HepG2 (cell line): Measurements from ENCODE around the gene ZMYND10. TPM values are rescaled to one million over a fixed set of nuclear protein-coding genes. Genes with fewer than 3 reads are reported as not detected.
A peak's percentile ranks its signal among the peaks of the same experiment; 100 is the strongest.

Experiments
- HMGA1 ChIP-seq: sonication (generic); formaldehyde crosslinking; conservative IDR thresholded peaks from 2 replicates; pipeline ENCODE4 v1.4.0; 2020; ENCODE audit warnings: missing genetic modification reagents
- NFIB ChIP-seq: sonication (generic); formaldehyde crosslinking; IDR thresholded peaks from 2 replicates; pipeline ENCODE4 v1.9.0; 2021; ENCODE audit warnings: missing genetic modification reagents, mild to moderate bottlenecking, borderline replicate concordance
- NFKBIZ ChIP-seq: IDR thresholded peaks from 2 replicates; pipeline ENCODE4 v1.6.1; 2018; ENCODE audit warnings: missing genetic modification reagents, missing compliant biosample characterization
- SOX5 ChIP-seq: IDR thresholded peaks from 2 replicates; pipeline ENCODE4 v1.6.1; 2016; ENCODE audit warnings: borderline replicate concordance
- ZNF260 ChIP-seq: sonication (generic); formaldehyde crosslinking; IDR thresholded peaks from 2 replicates; pipeline ENCODE4 v1.4.0; 2020; ENCODE audit warnings: missing genetic modification reagents, low read depth, mild to moderate bottlenecking, borderline replicate concordance
- ZNF432 ChIP-seq: sonication (generic); formaldehyde crosslinking; IDR thresholded peaks from 2 replicates; pipeline ENCODE4 v1.5.0; 2020; ENCODE audit warnings: missing genetic modification reagents, mild to moderate bottlenecking, borderline replicate concordance
- ZNF615 ChIP-seq: sonication (generic); formaldehyde crosslinking; IDR thresholded peaks from 2 replicates; pipeline ENCODE4 v1.5.0; 2020; ENCODE audit warnings: mild to moderate bottlenecking, missing genetic modification reagents, borderline replicate concordance
- ZNF788 ChIP-seq: sonication (generic); formaldehyde crosslinking; IDR thresholded peaks from 2 replicates; pipeline ENCODE4 v1.5.0; 2020; ENCODE audit warnings: mild to moderate bottlenecking, missing genetic modification reagents, borderline replicate concordance
- ZSCAN9 ChIP-seq: IDR thresholded peaks from 2 replicates; pipeline ENCODE4 v1.6.1; 2016; ENCODE audit warnings: borderline replicate concordance
- polyA plus RNA-seq, 8 experiments: library from polyadenylated mRNA; depleted of rRNA in 3 of 8; stranded (reverse) in 7 of 8; unstranded in 1 of 8; fragments of >200 nt; fragmentation: Illumina TruSeq in 4 of 8; extraction: Trizol in 4 of 8; gene quantifications; 2 replicates each; pipeline versions ENCODE4 v1.2.1 to v1.2.3, GENCODE V29; 2011 to 2016; ENCODE audit warnings: low read depth in 4 of 8, missing spikeins in 1 of 8, mixed read lengths in 1 of 8; ENCODE audit not compliant: insufficient read depth in 1 of 8
- total RNA-seq, 5 experiments: library from RNA; depleted of rRNA; stranded (reverse); fragments of >200 nt; fragmentation: Illumina TruSeq; extraction: Trizol; gene quantifications; 2 replicates each; pipeline ENCODE4 v1.2.3, GENCODE V29; 2016; ENCODE audit warnings: low read depth in 1 of 5
- TF ChIP-seq, protein P1 (sequence below): sonication (generic); formaldehyde crosslinking; conservative IDR thresholded peaks from 2 replicates; pipeline ENCODE4 v1.8.0; 2022; ENCODE audit warnings: missing genetic modification reagents
- TF ChIP-seq, protein P2 (sequence below): fragments of 450-650 bp; IDR thresholded peaks from 2 replicates; pipeline ENCODE4 v1.6.1; 2017; ENCODE audit warnings: mild to moderate bottlenecking
- TF ChIP-seq, protein P3 (sequence below): sonication (generic); formaldehyde crosslinking; IDR thresholded peaks from 2 replicates; pipeline ENCODE4 v1.4.0; 2020; ENCODE audit warnings: missing genetic modification reagents
- TF ChIP-seq, protein P4 (sequence below): sonication (generic); formaldehyde crosslinking; IDR thresholded peaks from 2 replicates; pipeline ENCODE4 v1.5.0; 2020; ENCODE audit warnings: mild to moderate bottlenecking, missing genetic modification reagents, borderline replicate concordance

ZMYND10 gene
- total and polyA plus RNA-seq, 2 of the 13 experiments (the other 11 are each of a cell fraction or from before 2014, with no cell fraction given), result 0.60 to 0.74 TPM

DNA sequence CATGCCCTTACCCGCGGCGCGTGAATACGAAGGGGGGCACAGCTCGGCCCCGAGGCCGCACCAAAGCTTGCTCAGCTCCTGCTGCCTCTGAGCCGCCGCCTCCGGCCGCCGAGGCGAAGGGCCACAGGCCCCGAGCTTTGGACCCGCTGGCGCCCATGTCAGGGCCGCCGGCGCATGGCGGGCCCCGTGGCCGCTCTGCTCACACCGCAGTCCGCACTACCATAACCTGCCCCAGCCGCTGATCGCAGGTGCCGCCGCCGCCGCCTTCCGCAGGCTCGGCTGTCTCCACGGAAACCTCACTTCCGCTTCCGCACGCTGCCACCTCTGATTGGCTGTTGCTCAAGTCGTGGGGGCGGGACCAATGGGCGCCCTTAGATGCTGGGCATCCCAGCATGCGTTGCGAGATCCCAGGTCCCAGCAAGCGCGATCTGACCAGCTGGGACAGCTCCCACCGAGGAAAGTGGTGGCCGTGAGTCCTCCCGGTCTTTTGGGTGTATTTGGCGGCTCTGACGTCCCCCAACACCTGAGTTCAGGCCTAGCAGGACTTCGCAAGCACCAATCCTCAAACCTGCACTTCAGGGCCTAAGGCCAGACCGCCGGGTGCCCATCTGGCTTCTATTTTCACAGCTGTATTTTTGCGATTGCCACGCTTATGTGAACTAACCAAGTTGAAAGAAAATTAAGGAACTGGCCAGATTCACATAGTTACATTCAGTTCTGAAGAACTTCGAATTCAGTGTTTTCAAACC is 17.4 kb downstream of the ZMYND10 start, which contains the start of gene TUSC2 (continued):
- peak; percentile 50; the same call in 1 of the 2 replicates for TF ChIP-seq ZNF788 (CRISPR knock-in tag)
- TF ChIP-seq HMGA1 (CRISPR knock-in tag), result no peak
- TF ChIP-seq NFKBIZ (CRISPR knock-in tag), result 0 out of 2 replicates have a peak, but pooled peaks have one; percentile 31
- no peak for TF ChIP-seq SOX5
- TF ChIP-seq, protein P1, sequence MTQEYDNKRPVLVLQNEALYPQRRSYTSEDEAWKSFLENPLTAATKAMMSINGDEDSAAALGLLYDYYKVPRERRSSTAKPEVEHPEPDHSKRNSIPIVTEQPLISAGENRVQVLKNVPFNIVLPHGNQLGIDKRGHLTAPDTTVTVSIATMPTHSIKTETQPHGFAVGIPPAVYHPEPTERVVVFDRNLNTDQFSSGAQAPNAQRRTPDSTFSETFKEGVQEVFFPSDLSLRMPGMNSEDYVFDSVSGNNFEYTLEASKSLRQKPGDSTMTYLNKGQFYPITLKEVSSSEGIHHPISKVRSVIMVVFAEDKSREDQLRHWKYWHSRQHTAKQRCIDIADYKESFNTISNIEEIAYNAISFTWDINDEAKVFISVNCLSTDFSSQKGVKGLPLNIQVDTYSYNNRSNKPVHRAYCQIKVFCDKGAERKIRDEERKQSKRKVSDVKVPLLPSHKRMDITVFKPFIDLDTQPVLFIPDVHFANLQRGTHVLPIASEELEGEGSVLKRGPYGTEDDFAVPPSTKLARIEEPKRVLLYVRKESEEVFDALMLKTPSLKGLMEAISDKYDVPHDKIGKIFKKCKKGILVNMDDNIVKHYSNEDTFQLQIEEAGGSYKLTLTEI (CRISPR knock-in tag), result no peak
- no peak for TF ChIP-seq ZSCAN9 (CRISPR knock-in tag)
- TF ChIP-seq ZNF432 (CRISPR knock-in tag), result no peak
- TF ChIP-seq, protein P2, sequence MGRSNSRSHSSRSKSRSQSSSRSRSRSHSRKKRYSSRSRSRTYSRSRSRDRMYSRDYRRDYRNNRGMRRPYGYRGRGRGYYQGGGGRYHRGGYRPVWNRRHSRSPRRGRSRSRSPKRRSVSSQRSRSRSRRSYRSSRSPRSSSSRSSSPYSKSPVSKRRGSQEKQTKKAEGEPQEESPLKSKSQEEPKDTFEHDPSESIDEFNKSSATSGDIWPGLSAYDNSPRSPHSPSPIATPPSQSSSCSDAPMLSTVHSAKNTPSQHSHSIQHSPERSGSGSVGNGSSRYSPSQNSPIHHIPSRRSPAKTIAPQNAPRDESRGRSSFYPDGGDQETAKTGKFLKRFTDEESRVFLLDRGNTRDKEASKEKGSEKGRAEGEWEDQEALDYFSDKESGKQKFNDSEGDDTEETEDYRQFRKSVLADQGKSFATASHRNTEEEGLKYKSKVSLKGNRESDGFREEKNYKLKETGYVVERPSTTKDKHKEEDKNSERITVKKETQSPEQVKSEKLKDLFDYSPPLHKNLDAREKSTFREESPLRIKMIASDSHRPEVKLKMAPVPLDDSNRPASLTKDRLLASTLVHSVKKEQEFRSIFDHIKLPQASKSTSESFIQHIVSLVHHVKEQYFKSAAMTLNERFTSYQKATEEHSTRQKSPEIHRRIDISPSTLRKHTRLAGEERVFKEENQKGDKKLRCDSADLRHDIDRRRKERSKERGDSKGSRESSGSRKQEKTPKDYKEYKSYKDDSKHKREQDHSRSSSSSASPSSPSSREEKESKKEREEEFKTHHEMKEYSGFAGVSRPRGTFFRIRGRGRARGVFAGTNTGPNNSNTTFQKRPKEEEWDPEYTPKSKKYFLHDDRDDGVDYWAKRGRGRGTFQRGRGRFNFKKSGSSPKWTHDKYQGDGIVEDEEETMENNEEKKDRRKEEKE, result no peak
- TF ChIP-seq, protein P3, sequence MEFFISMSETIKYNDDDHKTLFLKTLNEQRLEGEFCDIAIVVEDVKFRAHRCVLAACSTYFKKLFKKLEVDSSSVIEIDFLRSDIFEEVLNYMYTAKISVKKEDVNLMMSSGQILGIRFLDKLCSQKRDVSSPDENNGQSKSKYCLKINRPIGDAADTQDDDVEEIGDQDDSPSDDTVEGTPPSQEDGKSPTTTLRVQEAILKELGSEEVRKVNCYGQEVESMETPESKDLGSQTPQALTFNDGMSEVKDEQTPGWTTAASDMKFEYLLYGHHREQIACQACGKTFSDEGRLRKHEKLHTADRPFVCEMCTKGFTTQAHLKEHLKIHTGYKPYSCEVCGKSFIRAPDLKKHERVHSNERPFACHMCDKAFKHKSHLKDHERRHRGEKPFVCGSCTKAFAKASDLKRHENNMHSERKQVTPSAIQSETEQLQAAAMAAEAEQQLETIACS (CRISPR knock-in tag), result no peak
- TF ChIP-seq NFIB (CRISPR knock-in tag), result no peak
- TF ChIP-seq ZNF615 (CRISPR knock-in tag), result peak; percentile 43; the same call in 1 of the 2 replicates
- TF ChIP-seq, protein P4, sequence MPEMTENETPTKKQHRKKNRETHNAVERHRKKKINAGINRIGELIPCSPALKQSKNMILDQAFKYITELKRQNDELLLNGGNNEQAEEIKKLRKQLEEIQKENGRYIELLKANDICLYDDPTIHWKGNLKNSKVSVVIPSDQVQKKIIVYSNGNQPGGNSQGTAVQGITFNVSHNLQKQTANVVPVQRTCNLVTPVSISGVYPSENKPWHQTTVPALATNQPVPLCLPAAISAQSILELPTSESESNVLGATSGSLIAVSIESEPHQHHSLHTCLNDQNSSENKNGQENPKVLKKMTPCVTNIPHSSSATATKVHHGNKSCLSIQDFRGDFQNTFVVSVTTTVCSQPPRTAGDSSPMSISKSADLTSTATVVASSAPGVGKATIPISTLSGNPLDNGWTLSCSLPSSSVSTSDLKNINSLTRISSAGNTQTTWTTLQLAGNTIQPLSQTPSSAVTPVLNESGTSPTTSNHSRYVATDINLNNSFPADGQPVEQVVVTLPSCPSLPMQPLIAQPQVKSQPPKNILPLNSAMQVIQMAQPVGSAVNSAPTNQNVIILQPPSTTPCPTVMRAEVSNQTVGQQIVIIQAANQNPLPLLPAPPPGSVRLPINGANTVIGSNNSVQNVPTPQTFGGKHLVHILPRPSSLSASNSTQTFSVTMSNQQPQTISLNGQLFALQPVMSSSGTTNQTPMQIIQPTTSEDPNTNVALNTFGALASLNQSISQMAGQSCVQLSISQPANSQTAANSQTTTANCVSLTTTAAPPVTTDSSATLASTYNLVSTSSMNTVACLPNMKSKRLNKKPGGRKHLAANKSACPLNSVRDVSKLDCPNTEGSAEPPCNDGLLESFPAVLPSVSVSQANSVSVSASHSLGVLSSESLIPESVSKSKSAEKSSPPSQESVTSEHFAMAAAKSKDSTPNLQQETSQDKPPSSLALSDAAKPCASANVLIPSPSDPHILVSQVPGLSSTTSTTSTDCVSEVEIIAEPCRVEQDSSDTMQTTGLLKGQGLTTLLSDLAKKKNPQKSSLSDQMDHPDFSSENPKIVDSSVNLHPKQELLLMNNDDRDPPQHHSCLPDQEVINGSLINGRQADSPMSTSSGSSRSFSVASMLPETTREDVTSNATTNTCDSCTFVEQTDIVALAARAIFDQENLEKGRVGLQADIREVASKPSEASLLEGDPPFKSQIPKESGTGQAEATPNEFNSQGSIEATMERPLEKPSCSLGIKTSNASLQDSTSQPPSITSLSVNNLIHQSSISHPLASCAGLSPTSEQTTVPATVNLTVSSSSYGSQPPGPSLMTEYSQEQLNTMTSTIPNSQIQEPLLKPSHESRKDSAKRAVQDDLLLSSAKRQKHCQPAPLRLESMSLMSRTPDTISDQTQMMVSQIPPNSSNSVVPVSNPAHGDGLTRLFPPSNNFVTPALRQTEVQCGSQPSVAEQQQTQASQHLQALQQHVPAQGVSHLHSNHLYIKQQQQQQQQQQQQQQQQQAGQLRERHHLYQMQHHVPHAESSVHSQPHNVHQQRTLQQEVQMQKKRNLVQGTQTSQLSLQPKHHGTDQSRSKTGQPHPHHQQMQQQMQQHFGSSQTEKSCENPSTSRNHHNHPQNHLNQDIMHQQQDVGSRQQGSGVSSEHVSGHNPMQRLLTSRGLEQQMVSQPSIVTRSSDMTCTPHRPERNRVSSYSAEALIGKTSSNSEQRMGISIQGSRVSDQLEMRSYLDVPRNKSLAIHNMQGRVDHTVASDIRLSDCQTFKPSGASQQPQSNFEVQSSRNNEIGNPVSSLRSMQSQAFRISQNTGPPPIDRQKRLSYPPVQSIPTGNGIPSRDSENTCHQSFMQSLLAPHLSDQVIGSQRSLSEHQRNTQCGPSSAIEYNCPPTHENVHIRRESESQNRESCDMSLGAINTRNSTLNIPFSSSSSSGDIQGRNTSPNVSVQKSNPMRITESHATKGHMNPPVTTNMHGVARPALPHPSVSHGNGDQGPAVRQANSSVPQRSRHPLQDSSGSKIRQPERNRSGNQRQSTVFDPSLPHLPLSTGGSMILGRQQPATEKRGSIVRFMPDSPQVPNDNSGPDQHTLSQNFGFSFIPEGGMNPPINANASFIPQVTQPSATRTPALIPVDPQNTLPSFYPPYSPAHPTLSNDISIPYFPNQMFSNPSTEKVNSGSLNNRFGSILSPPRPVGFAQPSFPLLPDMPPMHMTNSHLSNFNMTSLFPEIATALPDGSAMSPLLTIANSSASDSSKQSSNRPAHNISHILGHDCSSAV (CRISPR knock-in tag), result no peak
- TF ChIP-seq ZNF260, result no peak
